Brain microvascular endothelial cell (primary cell): ENCODE measurements around the gene SIL1.
"Not testable (repeated sequence)": the region's sequence is repeated elsewhere in the genome, so short reads cannot be mapped to it uniquely, and the experiment has no call there.

Source experiments
- DNase-seq: peaks from one replicate; pipeline ENCODE4 v3.0.0-alpha.2; 2020
- H3K27ac ChIP-seq: fragments of 250-450 bp; sonication (Bioruptor Pico); 2 replicates; pipeline ENCODE4 v1.5.1; 2020; ENCODE audit warnings: mild to moderate bottlenecking, moderate library complexity
- H3K27me3 ChIP-seq: fragments of 250-450 bp; sonication (Bioruptor Pico); replicated peaks from 2 replicates; pipeline ENCODE4 v1.5.1; 2020; ENCODE audit warnings: mild to moderate bottlenecking
- H3K36me3 ChIP-seq: fragments of 250-450 bp; sonication (Bioruptor Pico); replicated peaks from 2 replicates; pipeline ENCODE4 v1.5.1; 2020; ENCODE audit warnings: mild to moderate bottlenecking
- H3K4me3 ChIP-seq: 2 replicates; pipeline ENCODE4 v1.5.1; 2011; ENCODE audit warnings: low read depth, mild to moderate bottlenecking, control low read depth, low read length, moderate library complexity
- in situ Hi-C: cut with HindIII; loops from 2 replicates; pipeline ENCODE4 v1.10.0; 2017; ENCODE audit warnings: low sequenced_read_pairs, low pct_ligation_motif_present
- TF ChIP-seq, protein P1 (sequence below): IDR thresholded peaks from 2 replicates; pipeline ENCODE4 v1.5.1; 2011; ENCODE audit warnings: low read depth, mild to moderate bottlenecking, moderate library complexity, low read length, control low read depth, inconsistent platforms; ENCODE audit errors: missing control alignments

Gene SIL1

DNA sequence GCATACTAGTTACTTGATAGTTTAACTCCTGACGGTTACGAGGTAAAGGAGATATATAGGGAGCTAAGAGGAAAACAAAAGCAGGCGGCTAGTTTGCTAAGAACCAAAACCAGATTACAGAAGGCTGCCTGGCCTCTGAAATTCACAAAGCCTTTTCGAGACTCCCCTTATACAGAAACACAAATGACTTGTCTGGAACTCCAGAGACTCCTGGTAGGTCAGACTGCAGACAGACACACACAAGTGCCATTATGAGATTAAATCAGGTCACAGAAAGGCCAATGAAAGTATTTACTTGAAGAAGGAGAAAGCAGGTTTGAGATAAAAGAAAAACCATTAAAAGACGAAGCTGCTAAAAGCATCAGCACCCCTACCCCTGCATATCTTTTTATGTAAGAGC is 180.5 kb downstream of the SIL1 start:
- H3K36me3 ChIP-seq: peaks cover 4% of the 10 kb centered on the region
- no peaks in the 10 kb centered on the region for H3K27me3 ChIP-seq
- no peak overlapping the region for H3K27ac ChIP-seq
- in situ Hi-C loops: no loop called here
- DNase-seq: no peak
- TF ChIP-seq, protein P1, sequence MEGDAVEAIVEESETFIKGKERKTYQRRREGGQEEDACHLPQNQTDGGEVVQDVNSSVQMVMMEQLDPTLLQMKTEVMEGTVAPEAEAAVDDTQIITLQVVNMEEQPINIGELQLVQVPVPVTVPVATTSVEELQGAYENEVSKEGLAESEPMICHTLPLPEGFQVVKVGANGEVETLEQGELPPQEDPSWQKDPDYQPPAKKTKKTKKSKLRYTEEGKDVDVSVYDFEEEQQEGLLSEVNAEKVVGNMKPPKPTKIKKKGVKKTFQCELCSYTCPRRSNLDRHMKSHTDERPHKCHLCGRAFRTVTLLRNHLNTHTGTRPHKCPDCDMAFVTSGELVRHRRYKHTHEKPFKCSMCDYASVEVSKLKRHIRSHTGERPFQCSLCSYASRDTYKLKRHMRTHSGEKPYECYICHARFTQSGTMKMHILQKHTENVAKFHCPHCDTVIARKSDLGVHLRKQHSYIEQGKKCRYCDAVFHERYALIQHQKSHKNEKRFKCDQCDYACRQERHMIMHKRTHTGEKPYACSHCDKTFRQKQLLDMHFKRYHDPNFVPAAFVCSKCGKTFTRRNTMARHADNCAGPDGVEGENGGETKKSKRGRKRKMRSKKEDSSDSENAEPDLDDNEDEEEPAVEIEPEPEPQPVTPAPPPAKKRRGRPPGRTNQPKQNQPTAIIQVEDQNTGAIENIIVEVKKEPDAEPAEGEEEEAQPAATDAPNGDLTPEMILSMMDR: no peak
- H3K4me3 ChIP-seq: no peak overlapping the region

DNA sequence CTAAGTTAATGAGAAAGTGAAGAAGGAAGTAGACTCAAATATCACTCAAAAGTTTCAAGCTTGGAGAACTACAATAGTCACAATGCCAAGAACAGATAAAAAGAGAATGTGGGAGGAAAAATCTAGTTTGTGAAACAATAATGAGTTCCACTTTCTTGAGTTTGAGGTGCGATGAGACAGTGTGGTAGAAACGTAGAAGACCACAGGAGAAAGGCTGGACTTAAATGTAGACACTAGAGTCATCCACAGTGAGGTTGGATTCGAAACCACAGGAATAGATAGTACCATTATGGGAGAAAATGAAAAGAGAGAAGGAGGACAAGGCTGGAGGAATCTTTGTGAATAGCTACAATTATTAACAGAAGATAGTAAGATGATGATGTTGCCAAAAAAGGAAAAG is 182.0 kb downstream of the SIL1 start:
- Histone ChIP-seq H3K4me3 (no peak overlapping the region), H3K27ac (no peak overlapping the region), H3K27me3 (no peaks in the 10 kb centered on the region), H3K36me3 (peaks cover 4% of the 10 kb centered on the region)
- TF ChIP-seq, protein P1: no peak
- DNase-seq: no peak
- in situ Hi-C loops: no loop called here

DNA sequence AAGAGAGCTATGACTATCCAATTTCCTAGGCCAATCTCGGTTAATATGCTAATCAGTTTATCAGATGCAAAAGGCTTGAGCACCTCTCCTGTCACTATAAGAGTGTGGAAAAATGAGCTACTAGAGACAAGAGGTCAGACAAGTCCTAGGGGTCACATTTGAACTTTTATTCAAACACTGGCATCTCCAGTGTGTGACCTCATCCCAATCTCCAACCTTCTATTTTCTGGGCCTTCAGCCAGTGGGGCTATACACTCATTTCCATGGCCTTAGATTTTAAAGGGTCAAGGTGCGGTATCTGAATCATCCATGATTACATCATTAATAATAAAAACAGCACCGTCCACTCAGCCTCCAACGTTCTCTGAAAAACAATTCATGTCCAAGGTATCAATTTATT is 183.4 kb downstream of the SIL1 start:
- TF ChIP-seq, protein P1: no peak
- Histone ChIP-seq H3K27me3 (no peaks in the 10 kb centered on the region), H3K36me3 (peaks cover 4% of the 10 kb centered on the region), H3K27ac (peak overlapping the region; percentile 19), H3K4me3 (no peak overlapping the region)
- peak; percentile 89 for DNase-seq
- in situ Hi-C loops: no loop called here

DNA sequence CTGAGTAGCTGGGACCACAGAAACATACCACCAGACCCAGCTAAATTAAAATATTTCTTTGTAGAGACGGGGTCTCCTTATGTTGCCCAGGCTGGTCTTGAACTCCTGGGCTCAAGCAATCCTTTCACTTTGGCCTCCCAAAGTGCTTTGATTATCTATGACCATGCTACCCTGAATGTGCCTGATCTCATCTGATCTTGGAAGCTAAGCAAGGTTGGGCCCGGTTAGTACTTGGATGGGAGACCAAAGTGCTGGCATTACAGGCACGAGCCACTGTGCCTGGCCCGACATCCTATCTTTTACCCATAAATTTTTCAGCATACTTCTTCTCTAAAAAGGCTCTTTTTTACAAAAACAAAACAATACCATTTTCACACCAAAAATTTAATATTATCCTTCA is 186.0 kb downstream of the SIL1 start:
- Histone ChIP-seq H3K27me3 (no peaks in the 10 kb centered on the region), H3K27ac (no peak overlapping the region), H3K36me3 (no peaks in the 10 kb centered on the region), H3K4me3 (no peak overlapping the region)
- TF ChIP-seq, protein P1: no peak
- no peak for DNase-seq
- in situ Hi-C loops: no loop called here

DNA sequence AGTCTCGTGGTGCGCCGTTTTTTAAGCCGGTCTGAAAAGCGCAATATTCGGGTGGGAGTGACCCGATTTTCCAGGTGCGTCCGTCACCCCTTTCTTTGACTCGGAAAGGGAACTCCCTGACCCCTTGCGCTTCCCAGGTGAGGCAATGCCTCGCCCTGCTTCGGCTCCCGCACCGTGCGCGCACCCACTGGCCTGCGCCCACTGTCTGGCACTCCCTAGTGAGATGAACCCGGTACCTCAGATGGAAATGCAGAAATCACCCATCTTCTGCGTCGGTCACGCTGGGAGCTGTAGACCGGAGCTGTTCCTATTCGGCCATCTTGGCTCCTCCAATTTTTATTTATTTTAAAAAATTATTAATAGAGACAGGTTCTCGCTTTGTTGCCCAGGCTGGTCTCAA is 187.0 kb downstream of the SIL1 start:
- in situ Hi-C loops, DNase-seq, H3K4me3 ChIP-seq, H3K27me3 ChIP-seq, H3K36me3 ChIP-seq, H3K27ac ChIP-seq: not testable (repeated sequence)

DNA sequence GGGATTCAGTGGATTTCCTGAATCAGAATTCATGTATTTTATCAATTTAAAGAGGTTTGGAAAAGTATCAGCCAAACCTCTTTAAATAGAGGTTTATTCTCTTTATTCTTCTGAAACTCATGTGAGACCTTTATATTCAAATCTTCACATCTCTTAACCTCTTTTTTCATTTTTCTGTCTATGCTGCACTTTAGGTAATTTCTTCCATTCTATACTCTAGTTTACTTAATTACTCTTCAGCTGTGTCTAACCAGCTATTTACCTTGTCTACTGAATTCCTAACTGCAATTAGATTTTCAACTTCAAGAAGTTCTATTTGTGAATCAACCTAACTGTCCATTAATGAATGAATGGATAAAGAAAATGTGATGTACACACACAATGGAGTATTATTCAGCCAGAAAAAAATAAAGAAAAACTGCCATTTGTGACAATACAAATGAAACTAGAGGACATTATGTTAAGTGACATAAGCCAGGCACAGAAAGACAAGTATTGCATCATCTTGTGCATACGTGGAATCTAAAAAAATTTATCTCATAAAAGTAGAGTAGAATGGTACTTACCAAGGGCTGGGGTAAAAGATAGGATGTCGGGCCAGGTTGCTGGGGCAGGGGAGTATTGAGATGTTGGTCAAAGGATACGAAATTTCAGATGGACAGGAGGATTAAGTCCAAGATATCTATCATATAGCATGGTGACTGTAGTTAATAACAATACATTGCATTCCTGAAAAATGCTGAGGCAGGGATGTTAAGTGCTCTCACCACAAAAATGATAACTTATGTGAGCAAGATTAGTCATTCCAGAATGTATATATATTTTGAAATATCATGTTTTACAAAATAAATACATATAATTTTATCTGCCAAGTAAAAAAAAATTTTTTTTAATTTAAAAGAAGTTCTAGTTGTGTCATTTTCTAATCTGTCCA is 193.5 kb downstream of the SIL1 start:
- TF ChIP-seq, protein P1: no peak
- Histone ChIP-seq H3K27ac (no peak overlapping the region), H3K4me3 (no peak overlapping the region), H3K36me3 (no peaks in the 10 kb centered on the region), H3K27me3 (no peaks in the 10 kb centered on the region)
- no peak for DNase-seq
- in situ Hi-C loops: no loop called here
